Keratinocyte (primary cell): ENCODE results near the gene CYP4A11. TPM values are rescaled to one million over a fixed set of nuclear protein-coding genes. Genes with fewer than 3 reads are reported as not detected.
A peak's percentile ranks its signal among the peaks of the same experiment; 100 is the strongest.
"Not testable (repeated sequence)": the region's sequence is repeated elsewhere in the genome, so short reads cannot be mapped to it uniquely, and the experiment has no call there.

Experiments
- DNase-seq: peaks from one replicate; pipeline ENCODE4 v3.0.0-alpha.2; 2011; ENCODE audit warnings: low read depth, missing footprints, low spot score
- FAIRE-seq: peaks from 2 replicates; lab custom pipeline; 2011; peaks lifted over from hg19 to GRCh38; lab: Jason Lieb, UNC
- H2AFZ ChIP-seq: 2 replicates; pipeline ENCODE4 v1.6.0; 2012; ENCODE audit warnings: low read length, control low read depth, inconsistent platforms; ENCODE audit not compliant: control insufficient read depth
- H3K27ac ChIP-seq: 2 replicates; pipeline ENCODE4 v1.5.1; 2011; ENCODE audit warnings: low read length; ENCODE audit not compliant: control insufficient read depth, insufficient read depth
- H3K27me3 ChIP-seq: 3 replicates; pipeline ENCODE4 v1.6.0; 2011; ENCODE audit warnings: low read length; ENCODE audit not compliant: control insufficient read depth, insufficient read depth; ENCODE audit errors: extremely low read depth
- H3K36me3 ChIP-seq, 2 experiments: 2 replicates in 1 of 2; 3 replicates in 1 of 2; pipeline ENCODE4 v1.5.1; 2011; ENCODE audit warnings: low read length in 2 of 2, mild to moderate bottlenecking in 1 of 2; ENCODE audit not compliant: control insufficient read depth in 2 of 2, insufficient read depth in 2 of 2; ENCODE audit errors: extremely low read depth in 1 of 2
- H3K4me1 ChIP-seq: 3 replicates; pipeline ENCODE4 v1.5.1; 2011; ENCODE audit warnings: low read length; ENCODE audit not compliant: control insufficient read depth, insufficient read depth; ENCODE audit errors: extremely low read depth
- H3K4me2 ChIP-seq: 3 replicates; pipeline ENCODE4 v1.6.0; 2011; ENCODE audit warnings: low read depth, low read length; ENCODE audit not compliant: control insufficient read depth, insufficient read depth; ENCODE audit errors: extremely low read depth
- H3K4me3 ChIP-seq, 3 experiments: fragments of 200-600 bp in 1 of 3; sonication (generic) in 1 of 3; 2 replicates in 2 of 3; 3 replicates in 1 of 3; pipeline ENCODE4 v1.5.1; 2011 to 2016; ENCODE audit warnings: low read length in 3 of 3, mild to moderate bottlenecking in 3 of 3, control low read depth in 2 of 3, inconsistent platforms in 1 of 3, low read depth in 1 of 3, mixed read lengths in 1 of 3, mixed run types in 1 of 3, moderate library complexity in 1 of 3; ENCODE audit not compliant: control insufficient read depth in 2 of 3, insufficient read depth in 2 of 3; ENCODE audit errors: extremely low read depth in 1 of 3
- H3K79me2 ChIP-seq: 2 replicates; pipeline ENCODE4 v1.6.0; 2012; ENCODE audit warnings: low read length; ENCODE audit not compliant: control insufficient read depth, insufficient read depth
- H3K9ac ChIP-seq: 3 replicates; pipeline ENCODE4 v1.6.0; 2011; ENCODE audit warnings: low read length; ENCODE audit not compliant: control insufficient read depth, insufficient read depth; ENCODE audit errors: extremely low read depth
- H3K9me1 ChIP-seq: 3 replicates; pipeline ENCODE4 v1.6.0; 2011; ENCODE audit warnings: low read length; ENCODE audit not compliant: control insufficient read depth, insufficient read depth; ENCODE audit errors: extremely low read depth
- H3K9me3 ChIP-seq: 2 replicates; pipeline ENCODE4 v1.5.1; 2012; ENCODE audit warnings: low read depth, low read length; ENCODE audit not compliant: control insufficient read depth
- H4K20me1 ChIP-seq: 3 replicates; pipeline ENCODE4 v1.6.0; 2011; ENCODE audit warnings: low read length; ENCODE audit not compliant: control insufficient read depth, insufficient read depth; ENCODE audit errors: extremely low read depth
- CTCF ChIP-seq, 3 experiments: IDR thresholded peaks in 1 of 3; conservative IDR thresholded peaks in 1 of 3; optimal IDR thresholded peaks in 1 of 3; 2 replicates in 2 of 3; 3 replicates in 1 of 3; pipeline versions ENCODE3 to v1.5.1; 2011; ENCODE audit warnings: low read length in 3 of 3, mild to moderate bottlenecking in 3 of 3, moderate library complexity in 2 of 3, control low read depth in 1 of 3, inconsistent platforms in 1 of 3; ENCODE audit not compliant: insufficient read depth in 2 of 3; ENCODE audit errors: extremely low read depth in 1 of 3
- EZH2 ChIP-seq: IDR thresholded peaks from one replicate; pipeline ENCODE4 v1.6.1; 2012; ENCODE audit warnings: inconsistent platforms, mild to moderate bottlenecking, low read length, moderate library complexity
- dilution Hi-C: fragments of 300-500 bp; cut with MboI; formaldehyde crosslinking; loops from one replicate; pipeline ENCODE4 v1.7.0; 2020; ENCODE audit warnings: low sequenced_read_pairs; ENCODE audit not compliant: extremely low pct_ligation_motif_present
- polyA plus RNA-seq, 5 experiments: library from polyadenylated mRNA; depleted of rRNA in 3 of 5; stranded (reverse) in 3 of 5; stranded (forward) in 1 of 5; unstranded in 1 of 5; fragments of >200 nt; gene quantifications; 1 replicate in 1 of 5; 2 replicates in 3 of 5; 3 replicates in 1 of 5; pipeline versions ENCODE4 v1.2.1 to v1.2.3, GENCODE V29; 2011 to 2012; ENCODE audit warnings: missing spikeins in 2 of 5, low read depth in 1 of 5, low replicate concordance in 1 of 5

The CYP4A11 gene
- polyA plus RNA-seq, 1 donor (not counting 4 experiments of a cell fraction or from before 2014, with no cell fraction given), result not detected

GRCh38 chr1:46969014-46969619, 27.8 kb upstream of the CYP4A11 start:
- H3K4me2 ChIP-seq, result no peak overlapping the region
- no peak overlapping the region for H3K27ac ChIP-seq
- no peaks in the 10 kb centered on the region for H3K4me1 ChIP-seq
- no peak overlapping the region for H2AFZ ChIP-seq
- no peak for FAIRE-seq
- TF ChIP-seq CTCF (optimal IDR thresholded peaks at IDR 0.05 in 1 of 3, IDR thresholded peaks at IDR 0.05 in 1 of 3, conservative IDR thresholded peaks at IDR 0.05 in 1 of 3; ENCODE audit: extremely low read depth in 1 of 3, insufficient read depth in 2 of 3, low read length in 3 of 3) (peak in 2 of 3 experiments; percentile 29 to 36), EZH2 (no peak)
- dilution Hi-C loops, result no loop called here
- H3K79me2 ChIP-seq, result no peaks in the 10 kb centered on the region
- no peaks in the 10 kb centered on the region for H3K27me3 ChIP-seq
- H4K20me1 ChIP-seq, result no peaks in the 10 kb centered on the region
- no peaks in the 10 kb centered on the region for H3K9me1 ChIP-seq
- DNase-seq, result no peak
- H3K36me3 ChIP-seq, result no peaks in the 10 kb centered on the region
- H3K9ac ChIP-seq, result no peak overlapping the region
- H3K9me3 ChIP-seq, result no peaks in the 10 kb centered on the region
- H3K4me3 ChIP-seq, result no peak overlapping the region

- H4K20me1 ChIP-seq, H3K4me3 ChIP-seq, dilution Hi-C loops, H3K9ac ChIP-seq, H2AFZ ChIP-seq, H3K9me1 ChIP-seq, H3K4me1 ChIP-seq, H3K79me2 ChIP-seq, H3K9me3 ChIP-seq, FAIRE-seq, DNase-seq, H3K36me3 ChIP-seq, H3K27me3 ChIP-seq, H3K4me2 ChIP-seq, H3K27ac ChIP-seq: not testable (repeated sequence)
Measured at GRCh38 chr1:46962272-46962671, 21.0 kb upstream of the CYP4A11 start.
